ENCODE results near the gene FTO.

Gene FTO

DNA sequence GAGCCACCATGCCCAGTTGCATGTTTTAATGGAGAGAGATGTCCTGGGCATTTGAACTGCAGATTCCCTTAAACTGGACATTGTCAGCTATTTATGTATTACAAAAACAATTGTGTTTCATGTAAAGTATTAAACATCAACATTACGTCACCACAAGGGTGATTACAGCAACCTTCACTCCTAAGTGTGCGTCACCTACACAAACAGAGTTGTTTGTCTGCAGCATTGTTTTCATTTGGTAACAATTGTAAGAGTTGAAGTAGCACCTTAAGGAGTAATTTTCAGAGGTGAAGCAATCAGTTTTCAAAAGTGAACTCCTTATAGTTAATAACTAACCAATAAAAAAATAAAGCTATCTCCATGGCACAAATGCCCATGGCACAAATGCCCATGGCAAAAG lies 311.2 kb downstream of the FTO start:
- DNase-seq (ENCODE audit: low read depth): no peak

DNA sequence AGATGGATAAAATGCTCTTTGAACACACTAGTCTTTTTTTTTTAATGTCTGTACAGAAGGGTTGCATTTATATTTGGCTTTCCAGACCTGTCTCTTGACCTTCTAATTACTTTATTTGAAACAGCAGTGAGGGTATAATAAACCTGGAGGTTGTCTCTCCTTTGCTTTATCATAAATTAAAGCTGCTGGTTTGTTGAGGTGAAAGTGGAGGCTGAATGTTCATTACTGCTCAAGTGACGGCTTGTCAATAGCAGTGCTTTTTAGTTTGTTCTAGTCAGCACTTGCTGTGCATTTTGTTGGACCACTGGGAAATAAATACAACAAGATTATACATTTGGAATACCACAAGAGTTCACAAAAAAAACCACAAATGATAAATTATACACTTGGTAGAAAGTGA lies 318.4 kb downstream of the FTO start:
- no peak for DNase-seq (ENCODE audit: low read depth)

DNA sequence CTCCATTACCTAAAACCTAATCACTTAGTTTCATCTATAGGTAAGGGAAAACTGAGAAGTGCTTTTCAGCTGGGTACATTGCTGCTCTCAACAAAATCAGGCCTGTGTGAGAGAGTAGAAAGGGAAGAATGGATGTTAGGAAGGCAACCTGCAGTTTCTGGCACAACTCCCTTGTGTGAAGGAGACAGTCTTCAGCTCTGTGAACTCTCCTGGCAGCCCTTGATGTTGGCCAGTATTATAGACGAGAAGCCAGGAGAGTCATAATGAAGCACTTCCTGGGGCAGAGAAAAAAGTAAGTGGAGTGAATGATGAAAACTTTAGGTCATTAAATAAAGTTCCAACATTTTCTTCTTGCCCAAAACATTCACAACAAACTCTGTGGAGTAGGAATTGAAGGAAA lies 322.5 kb downstream of the FTO start:
- no peak for DNase-seq (ENCODE audit: low read depth)

DNA sequence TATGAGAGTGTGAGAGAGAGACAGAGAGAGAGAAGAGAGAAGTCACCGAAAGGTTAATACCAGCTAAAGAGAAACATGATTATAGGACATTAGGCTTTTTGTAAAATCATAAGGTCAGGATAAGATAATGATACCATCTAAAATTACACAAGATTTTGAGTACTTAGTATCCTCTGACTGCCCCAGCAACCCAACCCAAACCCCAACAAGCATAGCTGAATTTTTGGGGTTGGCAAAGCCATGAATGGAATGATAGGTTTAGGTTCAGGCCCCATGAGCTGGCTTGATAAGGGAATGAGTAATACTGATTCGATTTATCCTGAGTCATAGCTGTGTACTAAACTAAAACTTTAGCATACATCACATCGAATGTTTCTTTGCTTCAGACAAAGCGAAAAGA lies 323.1 kb downstream of the FTO start:
- no peak for DNase-seq (ENCODE audit: low read depth)

DNA sequence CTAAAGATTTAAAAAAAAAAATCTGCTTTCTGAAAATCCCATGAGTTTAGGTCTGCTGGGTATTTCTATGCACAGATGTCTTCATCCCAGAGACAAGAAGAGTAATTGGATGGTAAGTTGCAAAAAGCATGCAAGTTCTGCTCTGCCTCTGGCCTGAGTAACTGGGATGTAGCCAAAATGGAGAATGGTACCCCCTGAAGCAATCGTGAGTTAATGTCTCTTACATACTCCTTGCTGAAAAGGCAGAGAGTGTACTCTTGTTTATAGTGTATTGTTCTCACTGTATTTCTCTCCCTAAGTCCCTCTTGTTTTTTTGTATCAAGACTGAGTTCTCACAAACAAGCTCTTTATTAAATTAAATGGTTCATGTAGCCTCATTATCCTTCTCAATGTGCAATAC lies 323.6 kb downstream of the FTO start:
- DNase-seq (ENCODE audit: low read depth): no peak

DNA sequence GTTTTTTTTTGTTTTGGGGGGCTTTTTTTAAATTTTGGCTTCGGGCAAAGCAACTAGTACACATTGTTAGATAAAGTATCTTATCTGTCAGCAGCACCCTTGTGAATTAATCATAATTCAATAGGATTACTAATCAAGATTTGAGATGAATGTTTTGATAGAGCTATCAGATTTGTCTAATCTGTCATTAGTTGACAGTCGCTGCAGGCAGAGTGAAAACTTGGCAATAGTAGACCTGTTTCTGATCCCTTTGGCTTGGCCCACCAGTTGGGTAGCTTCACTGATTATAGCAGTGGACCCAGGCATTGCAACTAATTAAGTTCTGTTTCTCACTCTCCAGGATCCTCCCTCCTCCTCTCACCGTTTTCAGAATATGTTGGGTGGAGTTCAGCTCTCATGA lies 324.0 kb downstream of the FTO start:
- DNase-seq (ENCODE audit: low read depth): no peak

DNA sequence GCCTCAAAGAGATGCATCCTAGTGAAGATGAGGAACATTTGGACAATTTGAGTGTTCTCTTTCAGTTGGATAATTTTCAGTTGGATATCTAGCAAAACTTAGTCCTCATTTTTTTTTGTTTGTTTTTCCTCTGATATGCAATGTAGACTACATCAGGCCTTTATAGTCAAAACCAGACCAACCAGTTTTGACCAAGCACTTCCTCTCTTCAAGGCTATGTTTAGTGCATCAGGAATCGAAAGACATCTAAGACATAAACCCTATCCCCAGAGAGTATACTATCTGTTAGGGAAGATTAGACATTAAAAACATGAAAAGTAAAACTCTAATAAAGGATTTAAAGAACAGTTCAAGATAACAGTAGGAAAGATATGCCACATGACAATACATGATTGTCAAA lies 326.5 kb downstream of the FTO start:
- DNase-seq (ENCODE audit: low read depth): no peak

DNA sequence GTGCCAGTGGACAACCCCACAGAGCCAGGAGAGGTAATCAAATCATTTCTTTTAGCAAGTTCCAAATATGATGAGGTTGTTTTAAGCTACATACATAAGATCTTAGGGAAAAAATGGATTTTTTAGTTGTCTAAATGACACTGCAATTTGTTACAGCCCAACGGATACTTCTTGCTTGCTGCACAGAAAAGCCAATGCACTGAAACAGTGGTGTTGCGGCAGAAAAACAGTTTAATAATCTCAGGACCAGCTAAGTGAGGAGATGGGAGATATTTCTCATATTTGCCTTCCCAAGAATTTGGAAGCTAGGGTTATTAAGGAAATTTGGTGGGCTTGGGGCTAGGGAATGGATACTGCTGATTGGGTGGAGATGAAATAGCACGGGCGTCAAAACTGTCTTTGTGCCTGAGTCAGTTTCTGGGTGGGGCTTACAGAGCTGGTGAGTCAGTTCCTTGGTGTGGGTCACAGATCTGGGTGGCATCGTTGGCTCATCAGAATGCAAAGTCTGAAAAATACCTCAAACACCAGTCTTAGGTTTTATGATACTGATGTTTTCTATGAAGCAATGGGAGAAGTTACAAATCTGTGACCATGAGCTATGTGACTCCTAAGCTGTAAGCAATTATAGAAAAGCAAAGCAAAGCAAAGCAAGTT lies 327.3 kb downstream of the FTO start:
- no peak for DNase-seq (ENCODE audit: low read depth)

DNA sequence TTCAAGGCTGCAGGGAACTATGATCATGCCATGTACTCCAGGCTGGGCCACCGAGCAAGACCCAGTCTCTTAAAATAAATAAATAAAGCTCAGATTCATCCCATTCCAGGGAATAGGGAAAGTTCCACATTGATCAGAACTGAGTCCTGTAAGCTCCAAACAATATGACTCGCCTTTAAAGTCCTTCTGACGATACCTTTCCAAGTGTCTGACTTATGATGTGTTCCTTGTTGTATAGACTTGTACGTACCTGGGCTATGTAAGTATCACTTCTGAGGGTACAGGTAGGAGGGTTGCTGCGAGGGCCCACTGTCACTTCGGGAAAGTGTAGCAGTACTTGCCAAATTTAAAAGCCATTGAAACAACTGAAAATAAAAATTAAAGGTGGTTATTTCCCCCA lies 329.8 kb downstream of the FTO start:
- no peak for DNase-seq (ENCODE audit: low read depth)

DNA sequence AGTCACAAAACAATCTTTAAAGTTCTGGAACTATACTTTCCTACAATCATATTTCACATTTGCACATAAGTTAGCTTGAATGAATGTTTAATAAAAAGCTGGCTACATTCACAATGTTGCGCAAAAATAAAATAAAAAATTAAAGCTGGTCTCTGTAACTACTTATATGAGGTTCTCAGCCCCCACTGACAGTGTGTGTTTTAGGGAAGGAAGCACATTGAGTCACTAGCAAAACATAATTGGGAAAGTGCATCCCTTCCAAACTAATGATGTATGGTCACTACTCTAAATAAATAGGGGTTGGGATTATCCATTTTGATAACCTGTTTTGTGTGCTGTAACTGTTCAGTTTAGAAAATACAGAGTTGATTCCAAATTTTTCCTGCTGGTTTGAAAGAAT lies 330.7 kb downstream of the FTO start:
- no peak for DNase-seq (ENCODE audit: low read depth)

DNA sequence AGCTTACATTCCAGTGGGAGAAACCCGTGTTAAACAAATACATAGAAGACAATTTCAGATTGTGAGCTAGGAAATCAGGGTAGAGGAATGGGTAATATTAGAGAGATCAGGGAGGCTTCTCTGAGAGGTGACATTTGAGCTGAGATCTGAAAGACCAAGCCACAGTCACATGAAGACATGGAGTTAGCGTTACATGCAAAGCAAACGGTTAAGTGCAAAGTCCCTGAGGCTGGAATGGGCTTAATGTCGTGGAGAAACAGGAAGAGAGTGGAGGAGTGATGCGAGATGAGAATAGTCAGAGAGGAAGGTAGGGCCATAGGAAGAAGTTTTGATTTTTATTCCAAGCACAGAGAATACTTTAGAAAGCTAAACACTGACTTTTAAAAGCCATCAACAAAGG lies 336.5 kb downstream of the FTO start:
- DNase-seq (ENCODE audit: low read depth): no peak

DNA sequence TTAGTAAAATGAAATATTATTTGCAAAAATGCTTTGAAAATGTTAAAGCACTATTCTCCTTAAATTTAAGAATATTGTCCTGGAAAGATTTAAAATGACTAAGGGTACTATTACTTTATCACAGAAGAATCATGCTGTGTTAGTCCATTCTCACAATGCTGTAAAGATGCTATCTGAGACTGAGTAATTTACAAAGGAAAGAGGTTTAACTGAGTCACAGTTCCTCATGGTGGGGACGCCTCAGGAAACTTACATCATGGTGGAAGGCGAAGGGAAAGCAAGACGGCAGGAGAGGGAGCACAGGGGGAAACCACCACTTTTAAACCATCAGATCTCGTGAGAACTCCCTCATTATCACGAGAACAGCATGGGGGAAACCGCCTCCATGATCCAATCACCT lies 337.0 kb downstream of the FTO start:
- no peak for DNase-seq (ENCODE audit: low read depth)

DNA sequence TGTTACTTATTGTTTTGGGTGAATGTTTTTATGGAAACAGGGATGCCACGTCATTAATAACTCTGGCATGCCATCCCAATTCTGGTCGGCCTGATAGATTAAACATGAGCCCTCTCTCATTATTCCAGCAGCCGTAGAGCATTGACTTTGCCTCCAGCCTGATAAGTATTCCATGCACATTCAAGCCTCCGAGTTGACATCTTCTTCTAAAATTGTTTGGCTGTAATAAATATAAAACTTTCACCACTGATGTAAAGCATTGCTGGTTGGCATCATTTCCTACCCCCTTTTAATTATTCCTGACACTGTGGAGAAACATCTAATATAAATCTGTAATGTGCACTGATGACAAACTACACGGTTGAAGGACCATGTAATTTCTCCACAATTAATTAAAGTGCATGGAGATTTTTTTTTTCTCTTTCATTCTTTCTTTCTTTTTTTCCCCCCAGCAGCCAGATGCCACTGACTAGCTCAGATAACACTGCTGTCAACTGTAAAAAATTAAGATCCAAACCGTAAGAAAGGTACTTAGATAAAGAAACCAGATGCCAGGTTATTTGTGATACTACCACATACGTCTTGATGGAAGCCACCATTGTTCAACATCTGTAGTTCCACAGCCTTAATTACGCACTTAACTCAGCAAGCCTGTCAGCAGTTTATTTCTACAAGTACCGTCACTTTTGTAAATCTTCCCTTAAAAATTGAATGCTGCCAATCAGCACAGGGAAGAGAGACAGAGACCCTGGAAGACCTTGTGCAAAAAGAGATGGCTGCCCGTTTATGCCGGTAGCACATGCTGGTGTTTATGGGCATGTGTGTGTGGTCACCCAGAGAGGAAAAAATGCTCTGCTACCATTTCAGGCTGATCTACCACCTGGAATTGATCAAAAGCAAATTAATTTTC lies 344.9 kb downstream of the FTO start:
- no peak for DNase-seq (ENCODE audit: low read depth)

DNA sequence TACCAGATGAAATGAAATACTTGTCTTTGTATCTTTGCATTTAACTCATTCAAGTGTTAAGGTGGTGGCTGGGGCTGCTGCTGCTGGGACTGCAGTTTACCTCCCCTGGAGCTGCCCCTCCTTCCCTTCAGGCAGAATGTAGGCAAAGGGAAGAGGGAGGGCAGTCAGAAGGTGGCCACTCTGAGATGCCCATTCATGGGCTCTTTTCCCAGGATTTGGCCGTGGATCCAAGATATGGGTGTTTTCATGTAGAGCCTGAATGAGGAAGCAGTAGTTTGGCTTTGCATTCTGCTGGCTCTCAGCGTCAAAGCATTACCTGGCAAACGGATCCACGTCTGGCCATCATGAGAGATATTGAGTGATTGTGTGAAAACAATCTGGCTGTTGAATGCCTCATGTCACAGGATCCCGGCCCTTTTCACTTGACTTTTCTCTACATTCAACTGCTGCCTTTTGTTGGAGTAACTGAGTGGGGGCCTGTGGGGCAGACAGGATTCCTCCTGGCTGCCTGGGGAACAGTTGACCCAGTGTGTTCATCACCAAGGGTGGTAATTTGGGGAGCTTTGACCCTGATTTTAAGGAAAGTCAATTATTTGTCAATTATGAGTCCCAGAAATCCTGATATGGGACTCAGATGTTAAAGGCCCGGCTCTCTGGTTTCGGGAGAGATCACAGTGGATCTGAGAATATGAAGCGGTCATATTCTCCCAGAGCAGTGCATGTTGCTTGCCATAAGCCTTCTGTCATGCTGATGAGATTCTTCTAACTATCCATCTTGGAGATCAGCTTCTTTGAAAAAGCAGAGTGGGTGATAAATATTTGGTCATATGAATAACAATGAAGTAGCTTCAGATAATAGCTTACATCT lies 345.9 kb downstream of the FTO start:
- DNase-seq (ENCODE audit: low read depth): no peak

DNA sequence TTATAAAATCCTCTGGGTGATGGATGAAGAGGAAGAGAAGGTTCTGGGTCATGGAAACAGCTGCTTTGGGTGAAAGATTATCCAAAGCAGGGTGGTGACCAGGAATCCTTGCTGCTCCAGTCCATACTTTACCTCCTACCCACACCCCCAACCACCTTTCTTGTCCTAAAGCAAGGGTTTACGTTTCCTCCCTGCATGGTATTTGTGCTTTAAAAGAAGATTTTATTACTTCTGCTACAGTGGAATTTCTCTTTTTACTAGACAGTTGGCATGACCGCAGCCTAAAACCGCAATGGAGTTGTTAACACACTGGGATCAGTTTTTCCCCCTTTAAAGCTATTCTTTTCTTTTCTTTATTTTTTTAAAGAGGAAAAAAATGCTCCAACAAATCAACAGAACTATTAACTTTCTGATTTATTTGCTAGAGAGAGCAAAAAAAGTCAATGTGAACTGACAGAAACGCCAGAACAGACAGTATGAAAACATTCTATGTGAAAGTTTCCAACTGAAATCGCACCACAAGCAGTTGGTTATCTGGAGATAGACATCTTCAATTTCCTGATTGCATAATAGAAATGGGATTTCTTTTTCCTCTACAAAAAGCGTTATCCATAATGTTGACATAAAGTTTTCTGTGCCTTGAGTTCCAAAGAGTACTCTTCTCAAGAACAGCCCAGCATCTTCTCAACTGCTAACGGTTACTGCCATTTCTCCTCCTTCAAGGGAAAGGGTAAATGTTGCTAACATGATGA lies 346.7 kb downstream of the FTO start:
- no peak for DNase-seq (ENCODE audit: low read depth)

DNA sequence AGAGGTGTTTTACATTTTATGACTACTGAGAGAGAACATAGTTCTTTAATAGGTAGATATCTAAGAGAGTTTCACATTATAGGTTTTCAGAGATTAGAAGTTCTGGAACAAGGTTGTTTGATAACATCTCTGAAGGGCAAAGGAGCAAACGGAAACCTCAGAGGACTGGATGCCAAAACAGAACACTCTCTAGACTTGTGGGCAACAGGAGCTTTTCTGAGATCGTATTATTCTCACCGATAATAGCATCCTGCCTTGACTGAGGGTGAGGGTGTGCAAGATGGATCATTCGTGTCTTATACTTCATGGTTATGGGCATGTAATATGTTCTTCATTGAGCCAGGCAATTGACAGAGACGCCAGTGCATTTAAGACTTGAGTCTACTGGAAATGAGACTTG lies 347.9 kb downstream of the FTO start:
- DNase-seq (ENCODE audit: low read depth): no peak

DNA sequence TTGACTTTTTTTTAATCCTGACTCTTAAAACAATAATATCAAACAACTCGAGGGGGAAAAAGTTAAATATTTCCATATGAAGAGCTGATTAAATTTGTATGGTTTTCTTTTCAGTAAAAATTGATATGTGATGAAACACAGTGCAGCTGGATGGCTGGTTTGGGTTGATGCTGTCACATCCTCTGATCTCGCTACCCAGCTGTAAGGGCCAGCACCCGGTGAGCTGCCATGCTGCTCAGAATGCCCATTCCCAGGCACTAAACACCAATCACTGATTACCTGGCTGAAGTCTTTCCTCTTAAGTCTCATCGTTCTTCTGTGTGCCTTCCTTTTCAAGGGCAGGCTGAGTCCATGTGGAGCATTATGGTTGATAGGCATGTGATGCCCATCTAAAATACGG lies 348.3 kb downstream of the FTO start:
- DNase-seq (ENCODE audit: low read depth): no peak

DNA sequence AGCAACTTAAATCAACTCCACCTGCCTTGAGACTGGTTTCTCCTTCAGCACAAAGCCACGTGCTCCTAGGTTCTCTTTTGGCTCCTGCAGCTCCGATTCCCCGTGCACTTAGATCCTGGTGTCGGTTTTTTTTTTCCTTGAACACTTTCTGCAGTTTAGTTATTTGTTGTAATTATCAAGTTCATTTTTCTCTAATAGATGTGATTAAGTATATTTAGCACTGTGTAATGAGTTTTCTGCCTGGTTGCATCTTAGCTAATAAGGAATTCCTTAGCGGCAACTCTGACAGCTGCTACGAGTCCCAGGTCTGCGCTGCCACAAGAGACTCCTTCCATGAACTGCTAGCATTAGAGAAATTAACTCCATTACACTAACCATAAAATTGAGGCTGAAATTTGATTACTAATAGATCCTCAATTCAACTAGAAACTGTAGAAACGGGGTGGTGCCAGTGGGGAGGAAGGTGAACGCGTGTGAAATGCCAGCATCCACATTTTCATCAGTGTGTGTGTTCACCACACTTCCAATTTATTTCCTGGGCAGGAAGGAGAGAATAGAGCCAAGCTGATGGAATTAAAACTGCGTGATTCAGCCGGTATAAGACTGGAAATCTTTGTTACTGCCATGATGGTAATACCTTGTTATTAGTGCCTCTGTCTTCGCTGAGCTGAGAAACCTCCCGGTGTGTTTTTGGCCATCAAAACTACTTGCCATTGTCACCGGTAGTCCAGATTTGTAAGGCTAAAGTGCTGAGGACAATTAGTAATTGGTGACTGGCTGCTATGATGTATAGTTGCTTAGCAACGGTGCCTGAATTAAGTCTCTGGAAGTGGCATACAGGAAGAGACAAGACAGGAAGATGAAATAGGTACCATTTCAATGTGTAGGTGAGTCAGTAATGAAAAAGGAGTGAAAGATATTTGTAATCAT lies 350.2 kb downstream of the FTO start:
- DNase-seq (ENCODE audit: low read depth): no peak

DNA sequence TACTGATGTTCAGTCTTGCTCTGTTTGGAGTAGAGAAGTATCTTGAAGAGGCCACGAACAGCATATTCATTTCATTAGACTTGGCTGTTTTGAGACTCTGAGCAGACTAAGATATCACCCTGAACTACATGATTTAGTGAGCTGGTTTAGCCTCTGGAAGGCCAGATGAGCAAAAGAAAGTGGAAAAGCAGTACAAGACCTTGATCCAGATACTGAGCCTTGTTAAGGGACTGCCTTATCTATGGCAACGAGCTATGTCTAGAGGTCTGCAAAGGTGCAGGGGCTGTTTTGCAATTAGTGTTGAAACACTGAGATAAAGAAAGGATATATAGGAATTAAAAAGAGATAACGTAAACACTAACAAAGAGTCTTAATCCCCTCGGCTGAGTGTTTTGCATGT lies 351.2 kb downstream of the FTO start:
- DNase-seq (ENCODE audit: low read depth): no peak

DNA sequence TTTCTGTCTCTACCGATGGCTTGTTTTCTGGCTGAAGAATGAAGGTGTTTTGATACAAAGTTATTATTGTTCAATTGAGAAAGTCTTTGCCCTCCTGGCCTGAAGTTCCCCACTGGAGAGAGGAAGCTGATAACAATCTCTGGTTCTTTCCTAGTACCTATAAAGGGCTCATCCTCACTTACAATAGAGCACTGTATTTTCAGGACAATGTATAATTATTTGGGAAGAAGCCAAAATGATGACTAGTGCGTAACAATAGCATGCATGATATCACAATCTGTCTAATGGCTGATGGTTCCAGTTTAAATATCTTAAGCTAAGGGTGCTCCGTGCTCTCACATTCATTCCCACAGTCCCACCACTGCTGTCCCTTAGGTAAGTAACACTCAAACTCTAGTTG lies 351.9 kb downstream of the FTO start:
- DNase-seq (ENCODE audit: low read depth): no peak

DNA sequence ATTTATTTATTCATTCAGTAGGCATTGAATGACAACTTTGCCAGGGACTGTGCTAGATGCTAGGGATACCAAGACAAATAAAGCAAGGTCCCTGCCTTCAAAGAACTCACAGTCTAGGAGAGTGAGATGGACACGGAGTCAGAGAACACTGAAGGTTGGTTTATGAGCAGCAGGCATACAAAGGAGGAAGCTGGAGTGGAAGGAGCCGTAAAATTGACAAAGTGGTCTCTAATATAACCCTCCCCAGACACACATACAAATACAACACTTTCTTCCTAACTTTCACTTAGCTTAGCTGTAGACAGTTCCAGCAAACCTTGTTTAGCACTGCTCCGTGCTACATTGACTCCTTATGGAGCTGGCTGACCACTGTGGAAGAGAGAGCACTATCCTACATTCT lies 353.0 kb downstream of the FTO start:
- no peak for DNase-seq (ENCODE audit: low read depth)

All from activated T-helper 1 cell treated with Interleukin-2 at 50 U/mL for 16 hours (primary cell).